Fibroblast of mammary gland (primary cell): Measurements from ENCODE around the gene KRT83.
"Not testable (repeated sequence)": the region's sequence is repeated elsewhere in the genome, so short reads cannot be mapped to it uniquely, and the experiment has no call there.

Source experiments
- DNase-seq: peaks from one replicate; pipeline ENCODE4 v3.0.0-alpha.2; 2010; ENCODE audit warnings: low read depth
- H3K4me3 ChIP-seq: 2 replicates; pipeline ENCODE4 v1.5.1; 2011; ENCODE audit warnings: low read depth, mild to moderate bottlenecking, low read length, moderate library complexity; ENCODE audit not compliant: control insufficient read depth
- CTCF ChIP-seq: conservative IDR thresholded peaks from 2 replicates; pipeline ENCODE4 v1.5.1; 2011; ENCODE audit warnings: low read depth, low read length, inconsistent platforms; ENCODE audit not compliant: control insufficient read depth, insufficient read depth

Gene KRT83

GRCh38 chr12:52307836-52308805, 13.1 kb downstream of the KRT83 start:
- DNase-seq = no peak
- peak overlapping the region; percentile 7 for H3K4me3 ChIP-seq
- TF ChIP-seq CTCF = no peak

GRCh38 chr12:52306731-52307130, 14.5 kb downstream of the KRT83 start:
- no peak for TF ChIP-seq CTCF
- DNase-seq = no peak
- no peak overlapping the region for H3K4me3 ChIP-seq

GRCh38 chr12:52305921-52306705, 15.1 kb downstream of the KRT83 start:
- no peak overlapping the region for H3K4me3 ChIP-seq
- peak; percentile 18 for TF ChIP-seq CTCF
- DNase-seq = no peak

GRCh38 chr12:52304941-52305411, 16.2 kb downstream of the KRT83 start:
- H3K4me3 ChIP-seq, DNase-seq: not testable (repeated sequence)

- H3K4me3 ChIP-seq, DNase-seq: not testable (repeated sequence)
Observed at GRCh38 chr12:52302242-52302914, 18.8 kb downstream of the KRT83 start.

GRCh38 chr12:52301721-52302120, 19.5 kb downstream of the KRT83 start:
- not testable (repeated sequence) for H3K4me3 ChIP-seq, DNase-seq

- no peak overlapping the region for H3K4me3 ChIP-seq
- DNase-seq = peak; percentile 18
- TF ChIP-seq CTCF = no peak
Observed at GRCh38 chr12:52300796-52301691, 20.2 kb downstream of the KRT83 start.
